Naive B cell (primary cell): ENCODE results near the gene TTC17. TPM values are rescaled to one million over a fixed set of nuclear protein-coding genes. Genes with fewer than 3 reads are reported as not detected.
A peak's percentile ranks its signal among the peaks of the same experiment; 100 is the strongest.

ENCODE experiments used
- ATAC-seq, 2 donors: fragments of 150-1000 bp; cut with Tn5 transposase; 2 replicates each; pipeline ENCODE4 v1.10.0; 2021; ENCODE audit warnings: low read depth in 2 of 2, mild to moderate bottlenecking in 2 of 2, moderate library complexity in 2 of 2
- DNase-seq: peaks from one replicate; pipeline ENCODE4 v3.0.0; 2022
- H3K27ac Mint-ChIP-seq, 6 donors: one replicate each; pipeline ENCODE4 v1.8.0; 2020 to 2022; ENCODE audit warnings: mild to moderate bottlenecking in 6 of 6, mixed read lengths in 6 of 6, moderate library complexity in 5 of 6, inconsistent platforms in 2 of 6
- H3K27me3 Mint-ChIP-seq, 3 donors: one replicate each; pipeline ENCODE4 v1.8.0; 2021 to 2022; ENCODE audit warnings: mixed read lengths in 3 of 3, mild to moderate bottlenecking in 1 of 3
- H3K36me3 Mint-ChIP-seq, 2 donors: one replicate each; pipeline ENCODE4 v1.8.0; 2020 to 2022; ENCODE audit warnings: mixed read lengths in 2 of 2, inconsistent platforms in 1 of 2, mild to moderate bottlenecking in 1 of 2
- H3K4me1 Mint-ChIP-seq, 3 donors: one replicate each; pipeline ENCODE4 v1.8.0; 2020 to 2022; ENCODE audit warnings: mixed read lengths in 3 of 3, inconsistent platforms in 1 of 3, mild to moderate bottlenecking in 1 of 3, moderate library complexity in 1 of 3
- H3K4me3 Mint-ChIP-seq, 8 donors: one replicate each; pipeline ENCODE4 v1.8.0; 2020 to 2022; ENCODE audit warnings: mild to moderate bottlenecking in 8 of 8, mixed read lengths in 8 of 8, moderate library complexity in 8 of 8, inconsistent platforms in 2 of 8
- H3K9me3 Mint-ChIP-seq, 7 donors: one replicate each; pipeline ENCODE4 v1.8.0; 2020 to 2022; ENCODE audit warnings: mixed read lengths in 7 of 7, mild to moderate bottlenecking in 5 of 7, inconsistent platforms in 2 of 7, moderate library complexity in 1 of 7
- polyA plus RNA-seq, 6 donors: library from polyadenylated mRNA; unstranded; fragments of 300-500 nt; fragmentation: Illumina TruSeq; gene quantifications; one replicate each; pipeline ENCODE4 v1.2.3, GENCODE V29; 2021; ENCODE audit warnings: low read depth in 6 of 6

The TTC17 gene
- polyA plus RNA-seq, 6 donors from 2014 or later: 59.8 to 106 (median 74.2) TPM

GRCh38 chr11:43360361-43361032 is 1.8 kb downstream of the TTC17 start:
- Mint-ChIP-seq H3K36me3 (peaks cover 0 to 4% of the 10 kb centered on the region in 2 donors), H3K4me1 (peaks cover 24 to 47% (median 46%) of the 10 kb centered on the region in 3 donors), H3K9me3 (no peaks in the 10 kb centered on the region), H3K27me3 (no peaks in the 10 kb centered on the region), H3K27ac (peak overlapping the region; percentile 5 to 98 (median 72)), H3K4me3 (peak overlapping the region in 7 of 8 donors; percentile 92 to 100 (median 100))
- DNase-seq: no peak
- no peak for ATAC-seq

GRCh38 chr11:43366677-43367076 is 8.0 kb downstream of the TTC17 start:
- no peaks in the 10 kb centered on the region for H3K27me3 Mint-ChIP-seq
- no peaks in the 10 kb centered on the region for H3K9me3 Mint-ChIP-seq
- H3K27ac Mint-ChIP-seq: peak overlapping the region in 3 of 6 donors; percentile 14 to 53 (median 50)
- peak overlapping the region in 1 of 8 donors; percentile 54 for H3K4me3 Mint-ChIP-seq
- ATAC-seq (no peak), DNase-seq (no peak)
- peaks cover 35 to 56% (median 42%) of the 10 kb centered on the region in 3 donors for H3K4me1 Mint-ChIP-seq
- peaks cover 0 to 8% of the 10 kb centered on the region in 2 donors for H3K36me3 Mint-ChIP-seq

GRCh38 chr11:43367382-43368178 is 8.9 kb downstream of the TTC17 start:
- peak; percentile 43 for DNase-seq
- H3K4me1 Mint-ChIP-seq: peaks cover 35 to 49% (median 39%) of the 10 kb centered on the region in 3 donors
- H3K36me3 Mint-ChIP-seq: peaks cover 0 to 8% of the 10 kb centered on the region in 2 donors
- peak overlapping the region in 3 of 8 donors; percentile 7 to 26 (median 23) for H3K4me3 Mint-ChIP-seq
- peak overlapping the region; percentile 5 to 88 (median 58) for H3K27ac Mint-ChIP-seq
- H3K27me3 Mint-ChIP-seq: no peaks in the 10 kb centered on the region
- H3K9me3 Mint-ChIP-seq: no peaks in the 10 kb centered on the region
- peak; percentile 69 to 72 for ATAC-seq

- Mint-ChIP-seq H3K36me3 (no peaks in the 10 kb centered on the region), H3K4me1 (peaks cover 8 to 20% (median 13%) of the 10 kb centered on the region in 3 donors), H3K27ac (no peak overlapping the region), H3K4me3 (no peak overlapping the region), H3K9me3 (no peaks in the 10 kb centered on the region), H3K27me3 (no peaks in the 10 kb centered on the region)
- ATAC-seq: no peak
- no peak for DNase-seq
Observed at GRCh38 chr11:43376065-43376464, 17.3 kb downstream of the TTC17 start.

- H3K9me3 Mint-ChIP-seq: no peaks in the 10 kb centered on the region
- H3K27me3 Mint-ChIP-seq: no peaks in the 10 kb centered on the region
- no peak overlapping the region for H3K27ac Mint-ChIP-seq
- no peaks in the 10 kb centered on the region for H3K36me3 Mint-ChIP-seq
- H3K4me3 Mint-ChIP-seq: no peak overlapping the region
- ATAC-seq (no peak), DNase-seq (no peak)
- H3K4me1 Mint-ChIP-seq: peaks cover 6 to 20% (median 15%) of the 10 kb centered on the region in 3 donors
Observed at GRCh38 chr11:43376594-43376993, 17.9 kb downstream of the TTC17 start.

GRCh38 chr11:43377389-43377788 is 18.7 kb downstream of the TTC17 start:
- no peak for DNase-seq
- Mint-ChIP-seq H3K27me3 (no peaks in the 10 kb centered on the region), H3K27ac (peak overlapping the region in 1 of 6 donors; percentile 74), H3K36me3 (no peaks in the 10 kb centered on the region), H3K4me1 (peaks cover 6 to 20% (median 18%) of the 10 kb centered on the region in 3 donors), H3K4me3 (no peak overlapping the region), H3K9me3 (no peaks in the 10 kb centered on the region)
- ATAC-seq: no peak

- peaks cover 6 to 21% (median 19%) of the 10 kb centered on the region in 3 donors for H3K4me1 Mint-ChIP-seq
- H3K27me3 Mint-ChIP-seq: no peaks in the 10 kb centered on the region
- DNase-seq: no peak
- H3K27ac Mint-ChIP-seq: no peak overlapping the region
- no peaks in the 10 kb centered on the region for H3K36me3 Mint-ChIP-seq
- H3K9me3 Mint-ChIP-seq: no peaks in the 10 kb centered on the region
- no peak for ATAC-seq
- no peak overlapping the region for H3K4me3 Mint-ChIP-seq
Observed at GRCh38 chr11:43378897-43379296, 20.2 kb downstream of the TTC17 start.

DNA sequence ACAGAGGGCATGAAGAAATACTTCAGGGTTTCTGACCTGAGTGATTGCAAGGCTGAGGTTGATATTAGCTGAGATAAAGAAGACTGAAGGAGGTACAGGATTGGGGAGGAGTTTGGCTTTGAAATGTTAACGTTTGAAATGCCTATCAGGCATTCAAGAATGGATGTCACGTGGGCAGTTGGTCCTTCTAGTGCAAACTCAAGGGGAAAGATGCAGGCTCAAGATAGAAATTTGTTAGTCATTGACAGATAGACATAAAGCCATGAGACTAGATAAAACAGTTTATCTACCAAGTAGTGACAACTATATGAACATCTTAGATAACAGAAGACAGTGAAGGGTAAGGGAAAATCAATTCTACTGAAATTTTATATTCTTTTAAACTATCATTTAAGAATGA is 23.1 kb downstream of the TTC17 start:
- DNase-seq: no peak
- no peaks in the 10 kb centered on the region for H3K27me3 Mint-ChIP-seq
- no peak for ATAC-seq
- peak overlapping the region in 1 of 8 donors; percentile 22 for H3K4me3 Mint-ChIP-seq
- peaks cover 0 to 17% (median 13%) of the 10 kb centered on the region in 3 donors for H3K4me1 Mint-ChIP-seq
- H3K9me3 Mint-ChIP-seq: no peaks in the 10 kb centered on the region
- peak overlapping the region in 2 of 6 donors; percentile 10 to 32 for H3K27ac Mint-ChIP-seq
- no peaks in the 10 kb centered on the region for H3K36me3 Mint-ChIP-seq

DNA sequence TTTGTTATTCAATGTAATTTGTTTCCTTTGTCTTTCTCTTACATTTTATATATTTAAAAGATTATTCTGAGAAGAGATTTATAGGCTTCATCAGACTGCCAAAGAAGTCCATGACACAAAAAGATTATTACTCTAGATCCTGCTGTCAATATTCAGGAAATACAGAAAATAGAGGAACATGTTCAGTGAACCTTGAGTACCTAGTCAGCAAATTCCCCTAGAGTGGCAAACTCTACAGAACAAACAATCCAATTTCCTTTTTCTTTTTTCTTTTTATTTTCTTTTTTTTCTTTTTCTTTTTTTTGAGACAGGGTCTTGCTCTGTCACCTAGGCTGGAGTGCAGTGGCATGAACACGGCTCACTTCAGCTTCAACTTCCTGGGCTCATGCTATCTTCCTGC is 23.9 kb downstream of the TTC17 start:
- H3K4me1 Mint-ChIP-seq: peaks cover 0 to 13% (median 13%) of the 10 kb centered on the region in 3 donors
- H3K9me3 Mint-ChIP-seq: no peaks in the 10 kb centered on the region
- H3K36me3 Mint-ChIP-seq: no peaks in the 10 kb centered on the region
- H3K27ac Mint-ChIP-seq: no peak overlapping the region
- H3K4me3 Mint-ChIP-seq: no peak overlapping the region
- no peaks in the 10 kb centered on the region for H3K27me3 Mint-ChIP-seq
- no peak for ATAC-seq
- no peak for DNase-seq

- DNase-seq: no peak
- Mint-ChIP-seq H3K9me3 (no peaks in the 10 kb centered on the region), H3K27me3 (no peaks in the 10 kb centered on the region), H3K4me3 (no peak overlapping the region), H3K27ac (peak overlapping the region in 2 of 6 donors; percentile 14 to 55), H3K4me1 (peaks cover 0 to 8% (median 6%) of the 10 kb centered on the region in 3 donors), H3K36me3 (no peaks in the 10 kb centered on the region)
- no peak for ATAC-seq
Observed at GRCh38 chr11:43384393-43384792, 25.7 kb downstream of the TTC17 start.

DNA sequence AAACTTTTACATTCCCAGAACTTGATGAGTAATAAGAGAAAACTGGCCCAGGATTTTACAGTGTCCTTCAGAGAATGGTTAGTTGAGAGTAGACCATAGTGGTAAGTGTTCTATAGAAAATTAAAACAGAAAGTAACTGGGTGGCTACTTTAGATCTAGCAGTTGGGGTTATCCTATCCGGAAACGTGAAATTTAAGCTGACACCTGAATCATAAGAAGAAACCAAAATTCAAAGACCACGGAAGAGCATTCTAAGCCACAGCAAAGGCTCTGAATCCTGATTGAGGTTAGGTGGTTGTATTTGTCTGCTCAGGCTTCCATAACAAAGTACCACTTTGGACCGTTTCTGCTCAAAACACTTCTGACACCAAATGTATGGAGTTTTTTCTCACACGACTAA is 34.0 kb downstream of the TTC17 start:
- ATAC-seq (no peak), DNase-seq (no peak)
- no peak overlapping the region for H3K4me3 Mint-ChIP-seq
- H3K4me1 Mint-ChIP-seq: no peaks in the 10 kb centered on the region
- H3K27me3 Mint-ChIP-seq: no peaks in the 10 kb centered on the region
- no peaks in the 10 kb centered on the region for H3K9me3 Mint-ChIP-seq
- peaks cover 14 to 42% of the 10 kb centered on the region in 2 donors for H3K36me3 Mint-ChIP-seq
- no peak overlapping the region for H3K27ac Mint-ChIP-seq

DNA sequence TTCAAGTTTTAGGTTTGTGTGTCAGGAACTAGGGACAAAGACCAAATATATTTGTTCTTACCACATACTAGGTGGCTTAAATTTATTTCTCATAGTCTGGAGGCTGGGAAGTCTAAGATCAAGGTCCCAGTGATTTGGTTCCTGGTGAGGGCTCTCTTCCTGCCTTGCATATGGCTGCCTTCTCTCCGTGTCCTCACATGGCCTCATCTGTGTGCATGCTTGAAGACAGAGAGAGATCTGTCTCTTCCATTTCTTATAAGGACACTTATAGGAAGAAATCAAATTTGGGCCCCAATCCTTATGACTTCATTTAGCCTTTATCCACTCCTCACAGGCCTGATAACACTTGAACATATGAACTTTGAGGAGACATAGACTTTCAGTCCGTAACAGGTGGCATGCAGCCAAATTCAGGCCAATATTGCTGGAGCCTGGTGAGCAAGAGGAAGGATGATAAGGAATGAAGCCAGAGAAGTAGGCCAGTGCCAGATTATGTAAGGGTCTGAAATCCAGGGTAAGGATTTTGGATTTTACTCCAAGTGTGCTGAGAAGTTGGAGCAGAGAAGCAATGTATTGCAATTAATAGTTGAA is 35.1 kb downstream of the TTC17 start:
- Mint-ChIP-seq H3K36me3 (peaks cover 18 to 52% of the 10 kb centered on the region in 2 donors), H3K4me1 (no peaks in the 10 kb centered on the region), H3K4me3 (no peak overlapping the region), H3K27ac (peak overlapping the region in 2 of 6 donors; percentile 2 to 8), H3K27me3 (no peaks in the 10 kb centered on the region), H3K9me3 (no peaks in the 10 kb centered on the region)
- no peak for ATAC-seq
- no peak for DNase-seq

DNA sequence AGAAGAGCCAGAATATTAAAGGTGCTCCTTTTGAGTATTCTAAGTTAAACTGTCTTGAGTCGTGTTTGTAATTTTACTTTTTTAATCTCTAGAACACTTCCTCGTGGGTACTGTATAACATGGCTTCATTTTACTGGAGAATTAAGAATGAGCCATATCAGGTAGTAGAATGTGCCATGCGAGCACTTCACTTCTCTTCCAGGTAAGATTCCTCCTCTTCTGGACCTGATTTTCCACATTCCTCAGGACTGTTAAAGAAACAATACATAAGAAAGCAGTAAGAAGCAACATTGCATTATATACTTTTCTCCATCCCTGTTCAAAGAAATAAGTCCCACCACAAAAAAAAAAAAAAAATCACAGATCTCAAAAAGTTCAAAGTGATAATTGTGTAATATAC is 37.9 kb downstream of the TTC17 start:
- ATAC-seq (no peak), DNase-seq (no peak)
- Mint-ChIP-seq H3K4me3 (no peak overlapping the region), H3K36me3 (peaks cover 18 to 52% of the 10 kb centered on the region in 2 donors), H3K9me3 (no peaks in the 10 kb centered on the region), H3K27me3 (no peaks in the 10 kb centered on the region), H3K27ac (no peak overlapping the region), H3K4me1 (no peaks in the 10 kb centered on the region)
